Hepatocyte (in vitro differentiated cells): ENCODE results near the gene ZNF593.

Source experiments
- EZH2phosphoT487 ChIP-seq: fragments of 200-600 bp; sonication (generic); IDR thresholded peaks from one replicate; pipeline ENCODE4 v1.6.1; 2018; ENCODE audit warnings: antibody characterized with exemption, mild to moderate bottlenecking, low read depth, moderate library complexity; ENCODE audit not compliant: unreplicated experiment, severe bottlenecking
- TF ChIP-seq, protein P1 (sequence below): fragments of 200-600 bp; sonication (generic); IDR thresholded peaks from 2 replicates; pipeline ENCODE4 v1.5.1; 2016; ENCODE audit warnings: antibody characterized with exemption, mild to moderate bottlenecking; ENCODE audit not compliant: poor library complexity

DNA sequence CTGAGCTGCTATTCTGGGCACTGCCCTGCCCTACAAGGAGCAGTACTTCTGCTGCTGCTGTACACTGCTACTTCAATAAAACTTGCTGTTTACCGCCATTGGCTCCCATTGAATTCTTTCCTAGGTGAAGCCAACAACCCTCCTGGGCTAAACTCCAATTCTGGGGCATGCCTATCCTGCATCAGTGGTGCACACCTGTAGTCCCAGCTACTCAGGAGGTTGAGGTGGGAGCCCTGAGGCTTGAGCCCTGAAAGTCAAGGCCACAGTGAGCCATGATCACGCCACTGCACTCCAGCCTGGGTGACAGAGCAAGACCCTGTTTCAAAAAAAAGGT, 36.9 kb upstream of the ZNF593 start:
- TF ChIP-seq EZH2phosphoT487 = no peak
- TF ChIP-seq, protein P1, sequence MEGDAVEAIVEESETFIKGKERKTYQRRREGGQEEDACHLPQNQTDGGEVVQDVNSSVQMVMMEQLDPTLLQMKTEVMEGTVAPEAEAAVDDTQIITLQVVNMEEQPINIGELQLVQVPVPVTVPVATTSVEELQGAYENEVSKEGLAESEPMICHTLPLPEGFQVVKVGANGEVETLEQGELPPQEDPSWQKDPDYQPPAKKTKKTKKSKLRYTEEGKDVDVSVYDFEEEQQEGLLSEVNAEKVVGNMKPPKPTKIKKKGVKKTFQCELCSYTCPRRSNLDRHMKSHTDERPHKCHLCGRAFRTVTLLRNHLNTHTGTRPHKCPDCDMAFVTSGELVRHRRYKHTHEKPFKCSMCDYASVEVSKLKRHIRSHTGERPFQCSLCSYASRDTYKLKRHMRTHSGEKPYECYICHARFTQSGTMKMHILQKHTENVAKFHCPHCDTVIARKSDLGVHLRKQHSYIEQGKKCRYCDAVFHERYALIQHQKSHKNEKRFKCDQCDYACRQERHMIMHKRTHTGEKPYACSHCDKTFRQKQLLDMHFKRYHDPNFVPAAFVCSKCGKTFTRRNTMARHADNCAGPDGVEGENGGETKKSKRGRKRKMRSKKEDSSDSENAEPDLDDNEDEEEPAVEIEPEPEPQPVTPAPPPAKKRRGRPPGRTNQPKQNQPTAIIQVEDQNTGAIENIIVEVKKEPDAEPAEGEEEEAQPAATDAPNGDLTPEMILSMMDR = no peak
